SK-N-SH (cell line): ENCODE data around the gene FLYWCH1. TPM values are rescaled to one million over a fixed set of nuclear protein-coding genes. Genes with fewer than 3 reads are reported as not detected.

Experiments
- CTCF ChIA-PET: fragments of 300-600, 350-600 bp; formaldehyde crosslinking; extraction: SDS; loops from one replicate; lab custom pipeline; 2021; lab: Yijun Ruan, JAX
- POLR2A ChIA-PET: fragments of 350-600 bp; sonication (Branson Sonifier 250); formaldehyde crosslinking; extraction: SDS; loops from one replicate; lab custom pipeline; 2020; ENCODE audit warnings: antibody characterized with exemption, inconsistent platforms; lab: Yijun Ruan, JAX
- DNase-seq: peaks from one replicate; pipeline ENCODE4 v3.0.0; 2012
- H2AFZ ChIP-seq: fragments of 200-600 bp; sonication (generic); 2 replicates; pipeline ENCODE4 v1.8.1; 2016; ENCODE audit warnings: antibody characterized with exemption, mild to moderate bottlenecking, low read depth
- H3F3A ChIP-seq: fragments of 200-600 bp; sonication (generic); replicated peaks from 2 replicates; pipeline ENCODE3; 2016; ENCODE audit warnings: antibody characterized with exemption, mild to moderate bottlenecking; ENCODE audit not compliant: insufficient read depth
- H3K27ac ChIP-seq, 2 experiments: fragments of 200-500 bp in 1 of 2; fragments of 200-600 bp in 1 of 2; sonication (Bioruptor generic) in 1 of 2; sonication (generic), shearing (Covaris generic) in 1 of 2; 2 replicates each; pipeline versions ENCODE4 v1.5.1 to v1.6.1; 2014 to 2016; ENCODE audit warnings: low read depth in 2 of 2, inconsistent platforms in 1 of 2, low read length in 1 of 2, mild to moderate bottlenecking in 1 of 2, mixed read lengths in 1 of 2
- H3K27me3 ChIP-seq: fragments of 200-600 bp; sonication (generic), shearing (Covaris generic); 2 replicates; pipeline ENCODE4 v1.6.1; 2016; ENCODE audit warnings: mixed run types; ENCODE audit not compliant: insufficient read depth
- H3K36me3 ChIP-seq, 2 experiments: fragments of 200-500 bp in 1 of 2; fragments of 200-600 bp in 1 of 2; sonication (Bioruptor generic) in 1 of 2; sonication (generic) in 1 of 2; replicated peaks in 1 of 2; 2 replicates each; pipeline versions ENCODE3 to v1.5.1; 2014 to 2016; ENCODE audit warnings: low read length in 1 of 2, mild to moderate bottlenecking in 1 of 2; ENCODE audit not compliant: insufficient read depth in 2 of 2, control insufficient read depth in 1 of 2
- H3K4me1 ChIP-seq, 2 experiments: fragments of 200-500 bp in 1 of 2; fragments of 200-600 bp in 1 of 2; sonication (Bioruptor generic) in 1 of 2; sonication (generic), shearing (Covaris generic) in 1 of 2; 2 replicates each; pipeline versions ENCODE4 v1.5.1 to v1.6.1; 2014 to 2016; ENCODE audit warnings: low read depth in 1 of 2, low read length in 1 of 2, mixed run types in 1 of 2; ENCODE audit not compliant: insufficient read depth in 2 of 2, control insufficient read depth in 1 of 2
- H3K4me2 ChIP-seq: fragments of 200-600 bp; sonication (generic), shearing (Covaris generic); 2 replicates; pipeline ENCODE4 v1.6.1; 2017; ENCODE audit warnings: mixed run types
- H3K4me3 ChIP-seq, 2 experiments: fragments of 200-500 bp in 1 of 2; fragments of 200-600 bp in 1 of 2; sonication (Bioruptor generic) in 1 of 2; sonication (generic), shearing (Covaris generic) in 1 of 2; 2 replicates each; pipeline versions ENCODE4 v1.5.1 to v1.8.1; 2014 to 2016; ENCODE audit warnings: low read depth in 2 of 2, inconsistent platforms in 1 of 2, low read length in 1 of 2, mild to moderate bottlenecking in 1 of 2, mixed read lengths in 1 of 2, moderate library complexity in 1 of 2
- H3K79me2 ChIP-seq: fragments of 200-600 bp; sonication (generic); 2 replicates; pipeline ENCODE4 v1.8.1; 2017; ENCODE audit warnings: mild to moderate bottlenecking; ENCODE audit not compliant: insufficient read depth
- H3K9ac ChIP-seq: fragments of 200-600 bp; sonication (generic); 2 replicates; pipeline ENCODE4 v1.6.1; 2017; ENCODE audit warnings: mixed run types
- H3K9me2 ChIP-seq: fragments of 200-600 bp; sonication (generic); 2 replicates; pipeline ENCODE4 v1.6.1; 2017; ENCODE audit warnings: mixed run types
- H3K9me3 ChIP-seq: fragments of 200-600 bp; sonication (generic); 2 replicates; pipeline ENCODE4 v1.6.1; 2017; ENCODE audit warnings: mixed run types, mild to moderate bottlenecking, moderate library complexity
- H4K20me1 ChIP-seq: fragments of 200-600 bp; sonication (generic); 2 replicates; pipeline ENCODE4 v1.6.1; 2017; ENCODE audit warnings: mild to moderate bottlenecking, mixed run types; ENCODE audit not compliant: insufficient read depth
- EZH2phosphoT487 ChIP-seq: fragments of 200-600 bp; sonication (generic); IDR thresholded peaks from 2 replicates; pipeline ENCODE4 v1.6.1; 2017; ENCODE audit warnings: low read depth, mixed run types, mild to moderate bottlenecking, antibody characterized with exemption, moderate library complexity, borderline replicate concordance
- FOSL2 ChIP-seq: IDR thresholded peaks from 2 replicates; pipeline ENCODE4 v1.4.0; 2012; ENCODE audit warnings: low read depth, mild to moderate bottlenecking, moderate library complexity, borderline replicate concordance
- FOXM1 ChIP-seq: IDR thresholded peaks from 2 replicates; pipeline ENCODE4 v1.4.0; 2012; ENCODE audit warnings: low read depth, mild to moderate bottlenecking
- GABPA ChIP-seq: IDR thresholded peaks from 2 replicates; pipeline ENCODE4 v1.4.0; 2012; ENCODE audit warnings: low read depth, mild to moderate bottlenecking
- IRF3 ChIP-seq: fragments of 150-350 bp; IDR thresholded peaks from 2 replicates; pipeline ENCODE4 v1.6.1; 2016; ENCODE audit warnings: mild to moderate bottlenecking, low read depth, low read length
- NRF1 ChIP-seq: IDR thresholded peaks from 2 replicates; pipeline ENCODE4 v1.6.1; 2012; ENCODE audit warnings: low read depth, mild to moderate bottlenecking, low read length
- POLR2AphosphoS5 ChIP-seq: IDR thresholded peaks from 2 replicates; pipeline ENCODE4 v1.6.1; 2012; ENCODE audit warnings: low read depth, low read length
- RAD21 ChIP-seq: IDR thresholded peaks from 2 replicates; pipeline ENCODE4 v1.6.1; 2012; ENCODE audit warnings: mild to moderate bottlenecking, low read length
- REST ChIP-seq: IDR thresholded peaks from 2 replicates; pipeline ENCODE4 v1.6.1; 2012; ENCODE audit warnings: mild to moderate bottlenecking, low read depth, low read length, moderate library complexity
- RXRA ChIP-seq: IDR thresholded peaks from 2 replicates; pipeline ENCODE4 v1.4.0; 2012; ENCODE audit warnings: low read depth, mild to moderate bottlenecking, borderline replicate concordance
- USF1 ChIP-seq: IDR thresholded peaks from 2 replicates; pipeline ENCODE4 v1.4.0; 2012; ENCODE audit warnings: low read depth, borderline replicate concordance
- USF2 ChIP-seq: fragments of 150-350 bp; IDR thresholded peaks from 2 replicates; pipeline ENCODE4 v1.6.1; 2017; ENCODE audit warnings: antibody characterized with exemption, low read length, low read depth, borderline replicate concordance
- WGBS: methylation state at CpG from one replicate; pipeline ENCODE4 v1.1.6; 2017; ENCODE audit warnings: low lambda C conversion rate; 5-methylcytosine and 5-hydroxymethylcytosine counted together
- polyA plus RNA-seq, 3 experiments: library from polyadenylated mRNA; depleted of rRNA; stranded (reverse); fragments of >200 nt; gene quantifications; 2 replicates each; pipeline ENCODE4 v1.2.3, GENCODE V29; 2012

The FLYWCH1 gene
- polyA plus RNA-seq, 1 of the 3 experiments (the other 2 are of a cell fraction): 30.1 TPM

- Histone ChIP-seq H3K4me1 (no peaks in the 10 kb centered on the region), H4K20me1 (no peaks in the 10 kb centered on the region), H2AFZ (no peak overlapping the region), H3K9me2 (no peaks in the 10 kb centered on the region), H3K27me3 (no peaks in the 10 kb centered on the region), H3K79me2 (no peaks in the 10 kb centered on the region), H3K9ac (no peak overlapping the region), H3K9me3 (no peaks in the 10 kb centered on the region), H3F3A (no peaks in the 10 kb centered on the region), H3K27ac (no peak overlapping the region), H3K4me2 (no peak overlapping the region), H3K36me3 (peaks cover under 1 to 39% of the 10 kb centered on the region in 2 experiments), H3K4me3 (no peak overlapping the region)
- ChIA-PET POLR2A (no interaction called here), CTCF (no interaction called here)
- no peak for TF ChIP-seq FOSL2
- TF ChIP-seq REST: no peak
- no peak for TF ChIP-seq USF1
- TF ChIP-seq FOXM1: no peak
- no peak for TF ChIP-seq RXRA
- TF ChIP-seq POLR2AphosphoS5: no peak
- TF ChIP-seq GABPA: no peak
- DNase-seq: peak; percentile 11
- 60% methylated on average over 1 of the region's 22 CpGs for WGBS
These were observed 22.0 kb downstream of the FLYWCH1 start for GRCh38 chr16:2933701-2934100.

GRCh38 chr16:2934450-2934849 is 22.7 kb downstream of the FLYWCH1 start:
- POLR2A ChIA-PET: no interaction called here

More at GRCh38 chr16:2934450-2934849, 22.7 kb downstream of the FLYWCH1 start:
- TF ChIP-seq RAD21 (no peak), RXRA (no peak), EZH2phosphoT487 (no peak), FOXM1 (no peak), GABPA (no peak), IRF3 (no peak), USF1 (no peak), USF2 (no peak), NRF1 (no peak), POLR2AphosphoS5 (no peak)
- Histone ChIP-seq H3K9me2 (no peaks in the 10 kb centered on the region), H3K9me3 (no peaks in the 10 kb centered on the region), H3K4me3 (no peak overlapping the region), H3F3A (no peaks in the 10 kb centered on the region), H3K4me1 (no peaks in the 10 kb centered on the region), H3K9ac (no peak overlapping the region), H4K20me1 (no peaks in the 10 kb centered on the region), H3K36me3 (peaks cover 5 to 37% of the 10 kb centered on the region in 2 experiments), H3K79me2 (no peaks in the 10 kb centered on the region), H3K27ac (no peak overlapping the region), H2AFZ (no peak overlapping the region), H3K27me3 (no peaks in the 10 kb centered on the region), H3K4me2 (no peak overlapping the region)
- CTCF ChIA-PET: interaction anchor here (1.0 to 3.5 kb wide), 3 partner anchors 7 to 28 kb away, joined by 3 to 15 read pairs (median 4); no protein-coding TSS in a partner anchor
- DNase-seq: no peak
- WGBS: 96% methylated on average over 15 of the region's 15 CpGs
